Loucy (cell line): ENCODE results near the gene UBE2D2.

Experiments
- H2AFZ ChIP-seq: fragments of 200-600 bp; sonication (generic); 2 replicates; pipeline ENCODE4 v1.6.0; 2016; ENCODE audit warnings: antibody characterized with exemption, mild to moderate bottlenecking, low read length, moderate library complexity
- H3F3A ChIP-seq: fragments of 200-600 bp; 2 replicates; pipeline ENCODE4 v1.6.0; 2016; ENCODE audit warnings: antibody characterized with exemption, low read depth, mild to moderate bottlenecking
- H3K27me3 ChIP-seq: fragments of 200-600 bp; sonication (generic); 2 replicates; pipeline ENCODE4 v1.6.1; 2014; ENCODE audit warnings: low read length, mild to moderate bottlenecking; ENCODE audit not compliant: insufficient read depth, poor library complexity, severe bottlenecking
- H3K36me3 ChIP-seq: fragments of 200-600 bp; sonication (generic); 2 replicates; pipeline ENCODE4 v1.6.1; 2016; ENCODE audit warnings: low read length; ENCODE audit not compliant: insufficient read depth
- H3K4me1 ChIP-seq: fragments of 200-600 bp; sonication (generic); 2 replicates; pipeline ENCODE4 v1.5.1; 2014; ENCODE audit warnings: low read length, mild to moderate bottlenecking; ENCODE audit not compliant: insufficient read depth, poor library complexity, severe bottlenecking
- H3K4me2 ChIP-seq: fragments of 200-600 bp; sonication (generic); 2 replicates; pipeline ENCODE4 v1.6.0; 2014; ENCODE audit warnings: antibody characterized with exemption, low read length, low read depth, mild to moderate bottlenecking; ENCODE audit not compliant: poor library complexity, severe bottlenecking
- H3K4me3 ChIP-seq: fragments of 200-600 bp; sonication (generic); 2 replicates; pipeline ENCODE4 v1.5.1; 2014; ENCODE audit warnings: low read length, mild to moderate bottlenecking, mixed read lengths; ENCODE audit not compliant: poor library complexity, severe bottlenecking
- H3K79me2 ChIP-seq: fragments of 200-600 bp; sonication (generic); 2 replicates; pipeline ENCODE4 v1.6.1; 2014; ENCODE audit warnings: low read length; ENCODE audit not compliant: insufficient read depth
- H3K9ac ChIP-seq: fragments of 200-600 bp; sonication (generic); 2 replicates; pipeline ENCODE4 v1.6.0; 2014; ENCODE audit warnings: mild to moderate bottlenecking, low read depth, low read length, moderate library complexity; ENCODE audit not compliant: poor library complexity, severe bottlenecking
- H3K9me2 ChIP-seq: fragments of 200-600 bp; sonication (generic); replicated peaks from 2 replicates; pipeline ENCODE4 v1.6.1; 2016; ENCODE audit warnings: low read depth, low read length, mixed read lengths
- H3K9me3 ChIP-seq: fragments of 200-600 bp; sonication (generic); 2 replicates; pipeline ENCODE4 v1.6.1; 2014; ENCODE audit warnings: mild to moderate bottlenecking, antibody characterized with exemption, low read length, low read depth; ENCODE audit not compliant: insufficient read depth
- H4K20me1 ChIP-seq: fragments of 200-600 bp; sonication (generic); 2 replicates; pipeline ENCODE4 v1.6.0; 2014; ENCODE audit warnings: antibody characterized with exemption, low read length, mild to moderate bottlenecking; ENCODE audit not compliant: insufficient read depth, poor library complexity, severe bottlenecking
- CTCF ChIP-seq: fragments of 200-600 bp; sonication (generic); conservative IDR thresholded peaks from 2 replicates; pipeline ENCODE4 v1.5.1; 2014; ENCODE audit warnings: mild to moderate bottlenecking, antibody characterized with exemption, low read length
- EZH2phosphoT487 ChIP-seq: fragments of 200-600 bp; IDR thresholded peaks from 2 replicates; pipeline ENCODE4 v1.6.1; 2018; ENCODE audit warnings: antibody characterized with exemption, mild to moderate bottlenecking, moderate library complexity, borderline replicate concordance

The UBE2D2 gene

DNA sequence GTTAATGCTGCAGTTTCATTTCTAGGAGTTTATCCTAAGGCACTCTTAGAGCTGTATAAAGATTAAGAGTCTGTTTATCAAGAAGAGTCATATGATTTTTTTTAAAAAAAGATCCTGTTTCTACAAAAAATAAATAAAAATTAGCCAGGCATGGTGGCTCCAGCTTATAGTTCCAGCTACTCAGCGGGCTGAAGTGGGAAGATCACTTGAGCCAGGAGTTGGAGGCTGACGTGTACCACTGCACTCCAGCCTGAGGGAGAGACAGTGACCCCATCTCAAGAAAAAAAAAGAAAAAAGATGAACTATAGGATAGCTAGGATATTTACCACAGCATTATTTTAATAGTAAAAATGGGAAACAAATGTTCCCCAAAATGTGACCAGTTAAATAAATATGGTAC is 3.3 kb upstream of the UBE2D2 start:
- TF ChIP-seq CTCF (no peak), EZH2phosphoT487 (no peak)
- Histone ChIP-seq H3K4me3 (no peak overlapping the region), H4K20me1 (peaks cover 11% of the 10 kb centered on the region), H3K9me3 (no peaks in the 10 kb centered on the region), H3K79me2 (peaks cover 23% of the 10 kb centered on the region), H3K4me1 (peaks cover 21% of the 10 kb centered on the region), H3K9me2 (no peaks in the 10 kb centered on the region), H3K36me3 (no peaks in the 10 kb centered on the region), H3K27me3 (peaks cover 8% of the 10 kb centered on the region), H2AFZ (no peak overlapping the region), H3F3A (peaks cover 3% of the 10 kb centered on the region; the same call in 1 of the 2 replicates), H3K9ac (no peak overlapping the region), H3K4me2 (no peak overlapping the region)

GRCh38 chr5:139561655-139562451 is 714 bp downstream of the UBE2D2 start:
- TF ChIP-seq EZH2phosphoT487 (no peak), CTCF (no peak)
- Histone ChIP-seq H3K9me2 (no peaks in the 10 kb centered on the region), H3K4me3 (peak overlapping the region; percentile 83), H3K36me3 (no peaks in the 10 kb centered on the region), H3K4me2 (peak overlapping the region; percentile 95), H3K27me3 (peaks cover 8% of the 10 kb centered on the region), H3K4me1 (peaks cover 51% of the 10 kb centered on the region), H3K79me2 (peaks cover 63% of the 10 kb centered on the region), H4K20me1 (peaks cover 51% of the 10 kb centered on the region), H3K9ac (peak overlapping the region; percentile 96), H3K9me3 (no peaks in the 10 kb centered on the region), H2AFZ (peak overlapping the region; percentile 100), H3F3A (peaks cover 11% of the 10 kb centered on the region)

DNA sequence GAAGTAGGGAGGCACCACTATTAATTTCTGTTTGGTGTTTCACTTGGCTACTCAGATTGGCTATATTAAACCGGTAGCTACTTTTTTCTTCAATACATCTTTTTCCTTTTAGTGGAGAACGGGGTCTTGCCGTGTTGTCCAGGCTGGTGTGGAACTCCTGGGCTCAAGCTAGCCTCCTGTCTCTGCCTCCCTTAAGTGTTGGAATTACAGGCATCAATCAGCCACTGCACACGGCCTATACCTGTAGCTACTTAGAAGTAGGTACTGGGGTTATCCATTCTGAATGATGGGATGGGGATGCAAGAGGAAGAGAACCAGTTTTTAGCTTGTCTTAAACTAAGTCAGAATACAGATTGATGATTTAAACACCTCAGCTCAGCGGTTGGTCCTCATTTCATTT is 1.7 kb downstream of the UBE2D2 start:
- H3K79me2 ChIP-seq: peaks cover 73% of the 10 kb centered on the region
- peak overlapping the region; percentile 96 for H3K9ac ChIP-seq
- TF ChIP-seq CTCF (no peak), EZH2phosphoT487 (no peak)
- peaks cover 4% of the 10 kb centered on the region; the same call in 1 of the 2 replicates for H3K36me3 ChIP-seq
- H3K27me3 ChIP-seq: peaks cover 8% of the 10 kb centered on the region
- peak overlapping the region; percentile 95 for H3K4me2 ChIP-seq
- peak overlapping the region; percentile 83 for H3K4me3 ChIP-seq
- H3K9me2 ChIP-seq: no peaks in the 10 kb centered on the region
- peaks cover 8% of the 10 kb centered on the region for H3F3A ChIP-seq
- peaks cover 55% of the 10 kb centered on the region for H3K4me1 ChIP-seq
- no peak overlapping the region for H2AFZ ChIP-seq
- H4K20me1 ChIP-seq: peaks cover 59% of the 10 kb centered on the region
- H3K9me3 ChIP-seq: no peaks in the 10 kb centered on the region
